Measurements from ENCODE around the gene COX6B2.

COX6B2 gene

GRCh38 chr19:55379174-55379573, 24.7 kb upstream of the COX6B2 start:
- DNase-seq (ENCODE audit: extremely low read depth, low read depth), result no peak
- TF ChIP-seq CTCF (IDR thresholded peaks at IDR 0.05; ENCODE audit: low read depth, low read length), result no peak

- TF ChIP-seq CTCF (IDR thresholded peaks at IDR 0.05; ENCODE audit: low read depth, low read length), result no peak
- no peak for DNase-seq (ENCODE audit: extremely low read depth, low read depth)
These were observed 23.0 kb upstream of the COX6B2 start for GRCh38 chr19:55377356-55378131.

GRCh38 chr19:55376241-55376933, 21.9 kb upstream of the COX6B2 start, which contains the start of gene TMEM190:
TSS of gene TMEM190 (plus strand) at chr19:55376826. CDS start at chr19:55376854, 28 bp downstream.
- no peak for DNase-seq (ENCODE audit: extremely low read depth, low read depth)
- no peak for TF ChIP-seq CTCF (IDR thresholded peaks at IDR 0.05; ENCODE audit: low read depth, low read length)

DNA sequence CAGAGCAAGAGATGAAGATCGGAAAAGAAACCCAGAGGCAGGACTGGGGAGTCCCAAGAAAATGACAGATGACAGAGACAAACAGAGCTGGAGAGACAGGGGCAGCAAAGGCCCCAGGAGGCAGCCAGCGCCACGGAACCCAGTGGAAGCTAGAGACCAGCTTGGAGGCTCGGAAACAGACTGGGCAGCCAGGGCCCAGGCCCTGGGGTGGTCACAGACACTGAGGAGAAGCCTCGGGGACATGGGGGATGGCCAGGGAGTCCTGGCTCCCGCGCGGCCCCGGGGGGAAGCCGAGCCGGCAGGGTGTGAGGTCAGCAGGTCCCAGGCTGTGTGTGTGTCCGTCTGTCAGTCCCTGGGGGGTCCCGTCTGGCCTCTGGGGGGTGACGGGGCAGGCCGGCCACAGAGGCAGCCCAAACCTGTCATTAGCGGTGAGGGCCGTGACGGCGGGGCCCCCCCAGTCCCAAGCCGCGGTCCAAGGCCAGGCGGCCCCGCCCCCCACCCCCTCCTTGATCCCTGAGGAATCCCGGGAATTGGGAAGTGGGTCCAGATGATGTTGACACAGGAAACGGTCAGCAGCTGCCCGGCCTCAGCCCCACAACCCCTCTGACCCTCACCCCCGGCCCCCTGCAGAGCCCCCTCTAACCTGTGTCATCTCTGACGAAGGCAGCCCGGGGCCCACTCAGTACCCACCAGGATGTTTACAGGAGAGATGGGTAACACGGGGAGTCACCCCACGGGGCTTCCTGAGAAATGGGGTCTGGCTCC, 19.7 kb upstream of the COX6B2 start:
- TF ChIP-seq CTCF (IDR thresholded peaks at IDR 0.05; ENCODE audit: low read depth, low read length), result no peak
- DNase-seq (ENCODE audit: extremely low read depth, low read depth), result no peak

GRCh38 chr19:55373306-55373992, 18.9 kb upstream of the COX6B2 start:
- no peak for TF ChIP-seq CTCF (IDR thresholded peaks at IDR 0.05; ENCODE audit: low read depth, low read length)
- no peak for DNase-seq (ENCODE audit: extremely low read depth, low read depth)

DNA sequence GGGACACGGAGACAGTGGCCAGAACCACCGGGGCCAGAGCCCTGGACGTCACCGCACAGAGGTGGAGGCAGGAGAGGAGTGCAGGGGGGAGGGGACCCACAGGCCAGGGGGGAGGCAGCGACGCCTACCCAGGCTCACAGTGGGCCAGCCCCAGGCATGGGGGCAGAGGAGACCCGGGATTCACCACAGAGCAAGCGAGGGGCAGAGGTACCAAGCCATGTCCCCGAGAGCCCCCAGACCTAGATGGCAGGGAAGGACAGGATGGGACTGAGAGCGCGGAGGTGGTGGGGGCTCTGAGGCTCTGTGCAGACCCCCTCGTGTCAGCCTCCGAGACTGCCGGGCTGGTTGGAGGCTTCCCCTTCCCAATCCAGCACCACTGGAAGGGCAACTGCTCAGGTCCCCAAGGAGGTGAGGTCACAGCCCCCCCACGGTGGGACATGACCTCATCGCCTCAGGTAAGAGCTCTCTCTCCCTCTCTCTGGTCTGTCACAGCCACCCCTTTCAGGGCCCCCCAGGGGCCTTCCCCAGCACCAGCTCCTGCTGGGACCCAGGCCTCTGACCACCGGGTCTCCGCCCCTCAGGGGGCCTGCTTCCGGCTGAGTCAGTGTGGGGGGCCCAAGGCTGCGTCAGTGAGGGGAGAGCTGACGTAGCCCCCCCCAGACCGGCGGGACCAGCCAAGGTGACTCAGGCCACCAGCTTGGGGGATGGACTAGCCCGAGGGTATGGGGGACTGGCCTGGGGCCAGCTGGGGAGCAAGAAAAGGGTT, 18.0 kb upstream of the COX6B2 start:
- no peak for DNase-seq (ENCODE audit: extremely low read depth, low read depth)
- no peak for TF ChIP-seq CTCF (IDR thresholded peaks at IDR 0.05; ENCODE audit: low read depth, low read length)

Data from AG09319 (cell line).